ES-I3 (cell line): Measurements from ENCODE around the gene IQSEC2.

Experiments used
- H3K36me3 ChIP-seq: 2 replicates; pipeline ENCODE4 v1.6.1; 2013; ENCODE audit warnings: mild to moderate bottlenecking, low read length, control low read depth, moderate library complexity; ENCODE audit not compliant: insufficient read depth
- H3K4me1 ChIP-seq: 2 replicates; pipeline ENCODE4 v1.6.1; 2013; ENCODE audit warnings: mild to moderate bottlenecking, control low read depth, low read length; ENCODE audit not compliant: insufficient read depth
- H3K9ac ChIP-seq: 2 replicates; pipeline ENCODE4 v1.6.1; 2013; ENCODE audit warnings: low read depth, mild to moderate bottlenecking, low read length, moderate library complexity
- H3K9me3 ChIP-seq: 2 replicates; pipeline ENCODE4 v1.6.1; 2013; ENCODE audit warnings: mild to moderate bottlenecking, low read length, moderate library complexity; ENCODE audit not compliant: control insufficient read depth, insufficient read depth

Gene IQSEC2

GRCh38 chrX:53253293-53254020 is 27.9 kb downstream of the IQSEC2 start:
- Histone ChIP-seq H3K9me3 (no peaks in the 10 kb centered on the region), H3K4me1 (peaks cover 16% of the 10 kb centered on the region; the same call in 1 of the 2 replicates), H3K9ac (no peak overlapping the region), H3K36me3 (no peaks in the 10 kb centered on the region)

DNA sequence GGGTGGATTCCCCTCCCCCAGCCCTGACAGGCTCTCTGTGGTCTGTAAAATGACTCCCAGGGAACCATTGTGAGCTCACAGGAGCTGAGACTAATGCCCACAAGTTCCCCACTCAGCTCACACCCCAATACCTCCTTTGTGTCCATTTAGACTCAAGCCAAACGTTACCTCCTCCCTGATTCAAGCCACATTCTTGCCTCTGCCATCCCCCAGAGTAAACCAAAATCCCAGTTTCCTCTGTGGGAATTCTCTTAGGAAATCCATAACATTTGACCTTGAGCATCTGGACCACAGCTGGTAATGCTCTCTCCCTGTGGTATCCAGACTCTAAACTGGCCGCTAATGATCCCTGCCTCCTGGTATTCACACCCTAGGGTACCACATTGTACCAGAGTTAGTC is 30.1 kb downstream of the IQSEC2 start:
- no peak overlapping the region for H3K9ac ChIP-seq
- peaks cover 8% of the 10 kb centered on the region; the same call in 1 of the 2 replicates for H3K4me1 ChIP-seq
- H3K36me3 ChIP-seq: no peaks in the 10 kb centered on the region; the same call in 1 of the 2 replicates
- H3K9me3 ChIP-seq: no peaks in the 10 kb centered on the region

- H3K4me1 ChIP-seq: peaks cover 4% of the 10 kb centered on the region; the same call in 1 of the 2 replicates
- H3K9ac ChIP-seq: no peak overlapping the region
- H3K9me3 ChIP-seq: no peaks in the 10 kb centered on the region
- no peaks in the 10 kb centered on the region; the same call in 1 of the 2 replicates for H3K36me3 ChIP-seq
Observed at GRCh38 chrX:53250556-53250955, 30.8 kb downstream of the IQSEC2 start.

DNA sequence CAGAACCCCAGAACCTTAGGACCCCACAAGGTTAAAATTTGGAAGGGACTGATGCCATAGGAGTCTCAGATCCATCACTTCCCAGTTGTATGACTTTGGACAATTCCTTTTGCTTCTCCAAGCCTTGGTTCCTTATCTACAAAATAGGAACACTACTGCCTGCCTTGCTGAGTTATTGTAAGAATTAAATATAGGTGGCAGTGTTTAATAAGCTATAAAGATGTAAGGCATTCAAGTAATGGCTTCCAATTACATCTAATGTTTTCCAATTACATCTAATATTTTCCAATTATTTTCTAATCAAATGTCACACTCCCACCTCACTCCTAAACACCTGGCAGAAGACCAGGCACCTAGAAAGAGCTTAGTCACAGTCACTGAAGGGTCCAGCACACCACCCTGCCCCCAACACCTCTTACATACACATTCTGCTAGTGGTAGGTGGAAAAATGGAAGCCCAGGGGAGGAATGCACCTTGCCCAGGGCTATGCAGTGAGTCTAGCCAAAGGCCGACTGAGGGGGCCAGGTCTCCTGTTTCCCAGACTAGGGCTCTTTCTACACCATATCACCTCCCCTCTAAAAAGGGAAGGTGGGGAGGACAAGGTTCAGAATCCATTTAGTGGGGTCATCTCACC is 31.9 kb downstream of the IQSEC2 start:
- no peaks in the 10 kb centered on the region for H3K9me3 ChIP-seq
- no peaks in the 10 kb centered on the region; the same call in 1 of the 2 replicates for H3K36me3 ChIP-seq
- H3K4me1 ChIP-seq: peaks cover 4% of the 10 kb centered on the region; the same call in 1 of the 2 replicates
- H3K9ac ChIP-seq: no peak overlapping the region

GRCh38 chrX:53247928-53248327 is 33.5 kb downstream of the IQSEC2 start:
- Histone ChIP-seq H3K4me1 (peaks cover 4% of the 10 kb centered on the region; the same call in 1 of the 2 replicates), H3K9me3 (no peaks in the 10 kb centered on the region), H3K36me3 (no peaks in the 10 kb centered on the region; the same call in 1 of the 2 replicates), H3K9ac (no peak overlapping the region)

DNA sequence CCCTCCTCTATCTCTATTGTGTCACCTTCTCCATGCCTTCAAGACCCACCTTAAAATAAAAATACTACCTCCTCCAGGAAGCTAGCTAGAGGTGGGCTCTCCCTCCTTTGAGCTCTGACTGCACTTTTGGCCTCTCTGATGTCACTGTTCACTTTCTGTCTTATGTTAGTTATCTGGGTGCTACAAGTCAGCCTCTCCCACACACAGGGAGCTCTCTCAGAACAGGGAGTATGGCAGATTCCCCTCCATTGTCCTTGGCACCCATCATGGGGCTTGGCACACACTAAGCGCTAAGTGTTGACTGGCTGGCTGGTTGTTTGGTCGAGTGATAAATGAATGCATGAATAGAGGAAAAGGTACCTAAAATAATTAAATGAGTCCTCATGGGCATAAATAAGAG is 35.2 kb downstream of the IQSEC2 start:
- H3K4me1 ChIP-seq: peaks cover under 1% of the 10 kb centered on the region; the same call in 1 of the 2 replicates
- H3K9ac ChIP-seq: no peak overlapping the region
- peaks cover 2% of the 10 kb centered on the region for H3K36me3 ChIP-seq
- H3K9me3 ChIP-seq: no peaks in the 10 kb centered on the region

DNA sequence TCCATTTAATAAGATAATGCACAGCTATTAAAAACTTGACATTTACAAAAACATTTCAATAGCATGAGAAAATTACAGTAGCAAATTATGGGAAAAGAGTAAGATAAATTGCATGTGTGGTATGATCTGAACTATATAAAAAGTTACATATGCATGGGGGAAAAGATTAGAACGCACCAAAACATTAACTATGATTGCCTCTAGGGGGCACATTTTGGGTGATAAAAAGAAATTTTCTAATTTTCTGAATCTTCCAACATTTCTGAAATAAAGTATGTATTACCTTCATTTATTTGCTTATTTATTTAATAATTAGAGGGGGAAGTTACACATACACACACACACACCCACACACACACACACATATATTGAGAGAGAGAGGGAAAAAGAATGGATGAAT is 36.8 kb downstream of the IQSEC2 start:
- Histone ChIP-seq H3K9me3 (no peaks in the 10 kb centered on the region), H3K36me3 (peaks cover 2% of the 10 kb centered on the region)

GRCh38 chrX:53242310-53242709 is 39.1 kb downstream of the IQSEC2 start:
- Histone ChIP-seq H3K9me3 (no peaks in the 10 kb centered on the region), H3K9ac (no peak overlapping the region), H3K4me1 (no peaks in the 10 kb centered on the region), H3K36me3 (peaks cover 2% of the 10 kb centered on the region)

More for the DNA sequence above, 36.8 kb downstream of the IQSEC2 start:
- Histone ChIP-seq H3K9ac (no peak overlapping the region), H3K4me1 (no peaks in the 10 kb centered on the region)

DNA sequence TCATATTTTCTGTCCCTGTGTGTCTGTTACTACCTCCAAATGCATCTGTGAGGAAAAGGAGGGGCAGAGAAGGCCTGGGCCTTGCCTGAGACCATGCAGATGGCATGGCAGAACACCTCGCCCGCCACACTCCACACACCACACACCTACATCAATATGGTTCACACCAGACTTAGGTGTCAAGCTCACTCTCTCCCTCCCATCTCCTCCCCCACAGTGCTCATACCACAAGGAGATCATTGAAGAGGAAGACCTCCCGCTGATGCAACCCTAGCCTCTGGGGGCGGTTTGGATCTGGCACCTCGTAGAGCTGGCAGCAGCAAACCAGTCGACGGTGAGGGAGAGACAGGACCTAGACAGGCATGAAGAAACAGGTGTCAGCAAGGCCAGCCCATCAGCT is 39.8 kb downstream of the IQSEC2 start:
- H3K4me1 ChIP-seq: no peaks in the 10 kb centered on the region
- no peak overlapping the region for H3K9ac ChIP-seq
- H3K9me3 ChIP-seq: no peaks in the 10 kb centered on the region
- peaks cover 2% of the 10 kb centered on the region; the same call in 1 of the 2 replicates for H3K36me3 ChIP-seq

DNA sequence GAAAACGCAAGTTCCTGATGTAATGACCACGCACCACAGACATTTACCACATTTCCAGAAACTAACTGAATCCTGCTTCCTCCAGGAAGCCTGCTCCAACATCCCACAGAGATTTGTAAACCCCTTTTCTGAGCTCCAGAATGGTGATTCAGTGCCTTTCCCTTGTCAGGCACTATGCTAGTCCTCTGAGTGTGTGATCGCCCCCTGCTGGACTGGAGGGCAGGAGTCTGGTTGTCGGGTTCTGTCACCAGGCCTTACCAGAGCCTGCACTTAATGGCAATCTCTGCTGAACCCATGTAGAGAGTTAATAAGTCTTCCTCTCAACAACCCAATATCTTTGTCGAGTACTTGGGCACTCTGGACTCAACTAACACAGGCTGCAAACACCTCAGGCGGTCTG is 41.9 kb downstream of the IQSEC2 start:
- H3K9ac ChIP-seq: no peak overlapping the region
- no peaks in the 10 kb centered on the region for H3K4me1 ChIP-seq
- H3K36me3 ChIP-seq: peaks cover 2% of the 10 kb centered on the region; the same call in 1 of the 2 replicates
- H3K9me3 ChIP-seq: no peaks in the 10 kb centered on the region

DNA sequence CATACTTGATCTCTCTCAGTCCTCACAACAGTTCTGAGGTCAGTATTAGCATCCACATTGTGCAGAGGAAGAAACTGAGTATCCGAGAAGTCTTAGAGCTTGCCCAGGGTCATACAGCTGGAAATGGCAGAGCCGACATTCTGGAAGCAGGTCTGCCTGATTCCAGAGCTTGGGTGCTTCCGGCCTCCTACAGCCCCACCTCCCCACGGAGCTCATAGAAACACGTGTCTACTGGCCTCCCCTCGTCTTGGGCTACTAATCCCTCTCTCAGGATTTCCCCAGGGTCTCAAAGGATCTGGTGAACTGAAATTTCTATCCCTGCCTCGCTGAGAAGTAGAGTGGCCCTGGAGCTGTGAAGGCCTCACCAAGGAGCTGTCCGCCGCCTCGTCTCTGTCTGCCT is 44.3 kb downstream of the IQSEC2 start:
- Histone ChIP-seq H3K9ac (no peak overlapping the region), H3K9me3 (no peaks in the 10 kb centered on the region), H3K4me1 (no peaks in the 10 kb centered on the region), H3K36me3 (peaks cover 2% of the 10 kb centered on the region; the same call in 1 of the 2 replicates)

DNA sequence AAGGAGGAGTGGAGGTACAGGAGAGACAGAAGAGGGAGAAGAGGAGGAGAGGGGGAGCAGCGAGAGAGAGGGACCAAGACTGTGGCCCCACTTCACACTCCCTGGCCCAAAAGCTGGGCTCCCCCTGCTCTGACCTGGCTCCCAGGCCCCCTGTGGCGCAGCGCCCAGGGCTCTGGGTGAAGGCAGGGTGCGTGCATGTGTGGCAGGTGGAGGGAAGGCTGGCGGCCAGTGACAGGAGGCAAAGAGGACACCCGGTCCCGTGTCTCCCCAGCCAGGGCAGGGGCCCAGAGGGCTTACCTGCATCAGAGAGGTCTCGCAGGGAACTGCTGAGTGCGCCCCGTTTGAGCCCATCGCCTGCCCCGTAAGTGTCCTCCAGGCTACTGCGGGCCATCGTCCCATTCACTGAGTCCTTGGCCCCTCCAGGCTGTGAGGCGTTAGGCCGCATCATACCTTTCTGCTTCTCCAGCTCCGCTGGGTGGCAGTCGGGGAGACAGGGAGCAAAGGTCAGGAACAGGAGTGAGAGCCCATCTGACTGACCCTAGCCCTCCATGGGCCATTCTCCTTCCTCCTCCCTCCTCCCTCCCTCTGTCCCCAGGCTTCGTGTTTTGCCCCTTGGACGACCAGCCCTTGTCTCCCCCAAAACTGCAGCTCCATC is 45.2 kb downstream of the IQSEC2 start:
- no peaks in the 10 kb centered on the region for H3K9me3 ChIP-seq
- no peaks in the 10 kb centered on the region for H3K4me1 ChIP-seq
- H3K36me3 ChIP-seq: no peaks in the 10 kb centered on the region

GRCh38 chrX:53235566-53235965 is 45.8 kb downstream of the IQSEC2 start:
- no peaks in the 10 kb centered on the region for H3K4me1 ChIP-seq
- no peaks in the 10 kb centered on the region for H3K9me3 ChIP-seq
- no peak overlapping the region for H3K9ac ChIP-seq
- no peaks in the 10 kb centered on the region for H3K36me3 ChIP-seq

More for the DNA sequence above, 45.2 kb downstream of the IQSEC2 start:
- no peak overlapping the region for H3K9ac ChIP-seq

DNA sequence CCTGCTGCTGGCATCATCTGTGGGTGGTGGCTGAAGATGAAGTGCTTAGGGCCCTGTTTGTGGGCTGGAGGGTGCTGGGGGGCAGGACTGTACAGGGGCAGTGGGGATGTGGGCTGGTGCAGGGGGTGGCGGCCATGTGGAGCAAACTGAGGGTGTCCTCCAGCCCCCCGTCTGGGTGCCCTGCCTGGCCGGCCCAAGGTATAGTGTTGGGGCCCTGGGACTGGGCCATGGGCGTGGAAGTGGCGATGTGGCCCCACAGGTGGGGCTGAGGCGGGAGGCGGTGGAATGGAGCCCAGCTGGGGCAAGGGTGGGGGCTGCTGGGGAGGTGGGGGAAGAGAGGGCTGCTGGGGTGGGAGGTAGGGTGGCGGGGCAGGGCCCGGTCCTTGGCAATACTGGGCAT is 46.9 kb downstream of the IQSEC2 start:
- no peaks in the 10 kb centered on the region for H3K4me1 ChIP-seq
- H3K9ac ChIP-seq: no peak overlapping the region
- no peaks in the 10 kb centered on the region for H3K9me3 ChIP-seq

More for the DNA sequence above, 46.9 kb downstream of the IQSEC2 start:
- no peaks in the 10 kb centered on the region for H3K36me3 ChIP-seq
